NCI-H2029 treated with DMSO at 0.1 percent for 48 hours (cell line): ENCODE results near the gene CCNI.
"Not testable (repeated sequence)": the region's sequence is repeated elsewhere in the genome, so short reads cannot be mapped to it uniquely, and the experiment has no call there.

ENCODE experiments used
- DNase-seq: peaks from one replicate; lab custom pipeline; 2025; lab: John Stamatoyannopoulos, UW

The CCNI gene

DNA sequence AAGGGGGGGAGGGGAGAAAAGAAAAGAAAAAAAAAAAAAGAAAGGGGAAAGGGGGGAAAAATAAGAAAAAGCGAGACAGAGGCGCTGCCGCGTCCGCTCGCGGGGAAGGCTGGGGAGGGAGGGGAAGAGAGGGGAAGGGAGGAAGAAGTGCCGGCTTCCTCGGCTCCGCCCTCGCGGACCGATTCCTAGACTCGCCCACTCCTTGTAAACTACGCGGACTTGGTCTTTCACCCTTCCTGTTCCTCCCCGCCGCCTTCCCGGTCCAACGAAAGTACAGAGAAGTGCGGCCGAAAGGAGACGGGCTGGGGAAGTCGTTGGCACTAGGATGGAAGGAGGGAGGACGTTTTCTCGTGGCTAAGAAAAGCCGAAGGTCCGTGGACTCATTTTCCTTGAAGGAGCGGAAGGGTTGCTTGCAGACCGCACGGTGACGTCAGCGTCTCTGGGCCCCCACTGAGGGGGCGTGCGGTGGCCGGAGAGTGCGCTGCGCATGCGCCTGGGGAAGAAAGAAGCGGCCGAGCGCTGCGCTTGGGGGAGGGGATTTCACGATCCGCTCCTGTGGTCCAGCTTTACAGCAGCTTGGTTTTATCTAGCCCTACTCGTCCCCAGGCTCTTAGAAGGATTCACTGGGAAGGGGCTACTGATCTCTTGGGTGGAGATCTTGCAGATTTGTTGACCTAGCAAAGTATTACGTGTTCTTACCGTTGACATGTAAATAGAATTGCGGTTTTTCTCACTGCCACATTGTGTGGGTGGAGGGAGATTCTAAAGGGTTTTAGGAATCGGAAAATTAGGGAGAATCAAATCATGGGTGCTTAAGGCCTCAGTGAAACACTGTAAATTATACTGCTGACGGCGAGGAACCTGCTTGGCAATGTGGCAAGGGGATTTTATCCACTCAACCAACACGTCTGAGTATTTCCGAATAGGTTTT lies at the start of gene CCNI:
Gene CCNI, minus strand, starts transcription at position 121 of the 931 bp plus-strand sequence. CDS start 9,627 bp downstream, outside the sequence.
- peak; percentile 91 for DNase-seq

- no peak for DNase-seq
Measured at GRCh38 chr4:77124576-77124975, 48.8 kb upstream of the CCNI start.

GRCh38 chr4:77123411-77123810 lies 47.6 kb upstream of the CCNI start:
- DNase-seq: no peak

DNA sequence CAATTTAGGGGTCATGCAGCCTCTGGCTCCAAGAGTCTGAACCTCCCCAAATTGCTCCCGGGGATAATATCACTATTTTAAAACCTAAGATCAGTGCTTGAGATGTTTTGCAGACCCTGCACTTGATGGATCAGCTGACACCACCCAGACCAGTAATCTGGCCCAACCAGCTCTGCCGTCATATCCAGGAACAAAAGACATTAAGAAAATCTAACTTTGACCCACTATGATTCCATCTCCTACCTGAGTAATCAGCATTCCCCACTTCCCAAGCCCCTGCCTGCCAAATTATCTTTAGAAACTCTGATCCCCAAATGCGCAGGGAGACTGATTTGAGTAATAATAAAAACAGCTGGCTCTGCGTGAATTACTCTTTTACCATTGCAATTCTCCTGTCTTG lies 46.9 kb upstream of the CCNI start:
- no peak for DNase-seq

DNA sequence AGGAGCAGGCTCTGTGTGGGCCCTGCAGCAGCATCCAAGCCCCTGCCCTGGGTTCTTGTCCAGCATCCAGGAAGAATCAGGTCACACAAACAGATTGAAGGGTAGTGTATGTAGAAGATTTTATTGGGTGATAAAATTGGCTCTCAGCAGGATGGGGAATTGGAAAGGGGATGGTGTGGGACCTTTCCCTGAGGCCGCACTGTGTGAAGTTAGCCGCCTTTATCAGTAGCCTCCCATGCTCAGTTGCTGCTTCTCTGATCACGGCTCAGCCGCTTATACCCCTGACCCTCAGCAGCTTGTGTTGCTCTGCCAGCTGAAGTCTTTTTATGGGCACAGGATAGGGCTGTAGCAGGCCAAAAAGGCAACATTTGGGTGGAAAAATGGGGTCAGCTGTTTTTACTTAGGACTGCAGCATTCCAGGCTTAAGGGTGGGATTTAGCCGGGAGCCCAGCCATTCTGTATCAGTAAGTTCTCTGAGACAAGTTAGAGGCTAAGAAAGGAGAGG lies 46.0 kb upstream of the CCNI start:
- no peak for DNase-seq

- no peak for DNase-seq
Measured at GRCh38 chr4:77120886-77121508, 45.2 kb upstream of the CCNI start.

DNA sequence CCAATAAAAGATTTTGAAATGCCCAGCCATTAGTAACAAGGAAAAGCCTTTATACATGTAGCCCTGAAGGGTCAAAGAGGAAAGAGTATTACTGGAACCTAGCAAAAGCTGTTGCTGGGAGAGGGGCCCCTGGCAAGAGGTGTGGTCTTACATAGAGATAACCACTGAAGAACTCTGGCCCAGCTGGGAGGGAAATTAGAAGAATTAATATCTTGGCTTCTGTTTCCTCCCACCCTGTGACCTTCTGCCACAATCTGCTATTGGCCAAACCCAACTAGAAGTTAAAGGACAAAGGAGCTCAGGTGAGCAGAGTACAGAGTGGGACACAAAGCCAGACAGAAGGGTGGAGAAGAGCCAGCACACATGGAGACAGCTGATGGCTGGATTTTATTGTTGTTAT lies 41.9 kb upstream of the CCNI start:
- DNase-seq: no peak

GRCh38 chr4:77113069-77113468 lies 37.3 kb upstream of the CCNI start:
- no peak for DNase-seq

DNA sequence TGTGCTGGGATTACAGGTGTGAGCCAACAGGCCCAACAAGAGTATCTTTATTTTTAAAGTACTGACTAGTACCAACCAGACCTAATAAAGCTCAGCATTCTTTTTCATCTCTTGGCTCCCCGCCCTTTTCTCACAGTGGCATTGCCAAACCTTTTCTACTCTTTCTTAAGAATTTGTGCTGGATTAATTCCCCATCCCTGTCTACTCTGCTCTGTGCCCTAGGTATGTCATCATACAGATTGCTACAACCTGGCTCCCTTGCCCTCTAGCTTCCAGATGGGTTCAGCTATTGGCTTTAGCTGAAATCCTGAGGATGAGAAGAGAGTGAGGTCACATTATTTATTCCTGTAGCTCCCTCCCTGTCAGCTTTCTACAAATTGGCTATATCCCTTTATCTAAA lies 34.9 kb upstream of the CCNI start:
- DNase-seq: no peak

GRCh38 chr4:77104791-77105540 lies 29.2 kb upstream of the CCNI start:
- peak; percentile 72 for DNase-seq

DNA sequence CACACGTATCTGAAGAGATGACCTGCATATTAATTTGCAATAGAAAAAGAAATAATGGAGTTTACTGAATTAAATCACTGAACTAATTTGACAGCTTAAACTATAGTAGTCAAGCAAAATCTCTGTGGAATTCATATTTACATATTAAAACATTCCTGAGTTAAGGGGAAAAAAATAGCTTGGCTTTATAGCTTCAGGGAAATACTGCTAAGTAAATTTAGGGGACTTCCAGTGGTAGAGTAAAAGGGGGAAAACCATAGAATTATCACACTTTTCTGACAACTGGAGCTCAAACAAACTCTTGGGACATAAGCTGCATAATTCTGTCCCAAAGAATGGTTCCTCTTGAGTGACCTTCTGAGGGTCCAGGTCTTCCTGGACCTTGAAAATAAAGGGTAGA lies 28.6 kb upstream of the CCNI start:
- DNase-seq: no peak

GRCh38 chr4:77100234-77100633 lies 24.4 kb upstream of the CCNI start:
- DNase-seq: no peak

- DNase-seq: no peak
Measured at GRCh38 chr4:77097611-77098010, 21.8 kb upstream of the CCNI start.

DNA sequence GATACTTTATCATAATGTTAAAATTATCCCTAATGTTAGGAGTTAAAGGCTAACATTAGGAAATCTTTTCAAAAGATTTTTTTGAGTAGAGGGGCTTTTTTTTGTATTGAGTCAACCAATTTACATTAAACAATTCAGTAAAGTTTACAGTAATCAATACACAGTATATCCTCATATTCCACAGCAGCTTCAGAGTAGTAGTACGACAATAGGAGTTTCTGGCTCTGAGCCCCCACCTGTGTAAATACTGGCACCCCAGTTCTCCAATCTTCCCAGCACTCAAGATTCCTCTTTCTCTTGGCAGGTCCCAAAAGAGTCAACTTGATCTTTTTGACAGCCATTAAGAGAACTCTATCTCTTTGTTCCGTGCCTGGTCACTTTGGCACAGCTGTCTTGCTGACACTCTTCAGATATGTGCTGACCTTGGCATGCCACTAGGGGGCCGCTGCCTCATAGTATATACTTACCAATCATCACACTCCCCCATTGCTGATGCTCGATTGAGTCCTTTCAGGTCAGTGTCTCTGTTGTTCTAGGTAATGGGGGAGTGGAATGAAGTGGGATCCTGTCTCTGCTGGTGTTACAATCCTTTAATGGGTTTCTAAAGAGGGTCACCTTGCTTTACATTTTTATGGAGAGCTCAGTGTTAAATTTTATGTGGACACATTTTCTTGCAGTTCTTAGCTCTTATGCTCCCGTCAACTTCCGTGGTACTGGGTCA lies 19.5 kb upstream of the CCNI start:
- peak; percentile 40 for DNase-seq

DNA sequence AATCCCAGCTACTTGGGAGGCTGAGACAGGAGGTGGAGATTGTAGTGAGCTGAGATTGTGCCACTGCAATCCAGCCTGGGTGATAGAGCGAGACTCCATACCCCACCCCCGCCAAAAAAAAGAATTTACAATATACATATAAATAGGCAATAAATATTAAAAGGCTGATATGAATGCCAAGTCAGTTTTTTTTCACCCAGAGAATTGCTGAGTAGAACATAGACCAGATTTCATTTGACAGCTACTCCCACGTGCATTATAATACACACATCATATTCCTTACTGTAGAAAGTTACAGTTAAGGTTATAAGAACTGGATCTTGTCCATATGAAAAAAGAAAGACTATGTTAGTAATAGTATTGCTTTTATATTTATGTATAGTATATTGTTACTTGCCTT lies 18.7 kb upstream of the CCNI start:
- no peak for DNase-seq

DNA sequence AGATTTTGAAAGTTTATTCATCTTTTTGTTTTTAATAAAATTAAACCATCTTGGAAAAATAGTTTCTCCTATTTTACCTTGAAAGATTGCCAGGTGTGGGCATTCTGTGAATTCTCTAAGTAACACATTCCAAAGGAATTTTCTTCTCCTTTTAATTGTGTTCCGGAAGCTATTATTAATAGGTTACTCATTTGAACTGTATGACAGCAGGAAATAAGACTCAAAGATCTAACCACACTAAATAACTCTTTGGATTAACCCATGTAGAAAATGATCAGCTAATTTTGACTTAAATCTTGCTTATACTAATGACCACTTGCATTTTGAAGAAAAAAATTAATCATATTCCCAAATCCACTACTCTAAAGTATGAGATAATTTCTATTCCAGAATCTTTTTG lies 17.6 kb upstream of the CCNI start:
- no peak for DNase-seq

DNA sequence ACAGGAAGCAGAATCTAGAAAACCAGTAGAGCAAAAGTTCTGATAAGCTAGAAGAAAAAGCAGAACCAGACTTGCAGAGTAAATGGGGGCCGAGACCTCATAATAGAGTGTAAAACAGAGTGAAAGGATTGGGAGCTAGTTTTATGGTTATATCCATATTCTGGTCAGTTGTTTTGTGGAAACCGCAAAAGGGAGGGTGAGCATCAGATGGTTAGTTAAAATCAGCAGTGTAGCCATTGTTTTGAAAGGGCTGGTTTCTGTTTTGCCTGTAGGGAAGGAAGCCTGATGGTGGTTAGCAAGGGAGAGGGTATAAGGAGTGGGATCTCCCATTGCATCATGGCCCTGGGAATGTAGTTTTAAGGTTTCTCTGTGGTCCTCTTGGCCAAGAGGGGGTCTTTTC lies 17.2 kb upstream of the CCNI start:
- no peak for DNase-seq

DNA sequence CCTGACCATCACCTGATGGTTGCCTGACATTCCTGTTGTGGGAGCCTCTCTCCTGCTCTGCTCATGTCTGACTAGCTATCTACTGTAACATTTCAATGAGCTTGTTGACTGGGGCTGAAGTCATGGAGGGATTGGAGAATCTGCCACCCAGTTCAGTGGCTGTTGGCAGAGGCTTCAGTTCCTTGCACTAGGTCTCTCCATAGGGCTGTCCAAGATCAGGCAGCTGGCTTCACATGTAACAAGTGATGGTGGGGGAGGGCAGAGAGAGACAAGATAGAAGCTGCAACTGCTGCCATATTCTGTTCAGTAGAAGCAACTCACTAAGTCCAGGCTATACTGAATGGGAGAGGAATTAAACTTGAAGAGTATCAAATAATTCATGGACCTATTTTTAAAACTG lies 14.1 kb upstream of the CCNI start:
- no peak for DNase-seq

DNA sequence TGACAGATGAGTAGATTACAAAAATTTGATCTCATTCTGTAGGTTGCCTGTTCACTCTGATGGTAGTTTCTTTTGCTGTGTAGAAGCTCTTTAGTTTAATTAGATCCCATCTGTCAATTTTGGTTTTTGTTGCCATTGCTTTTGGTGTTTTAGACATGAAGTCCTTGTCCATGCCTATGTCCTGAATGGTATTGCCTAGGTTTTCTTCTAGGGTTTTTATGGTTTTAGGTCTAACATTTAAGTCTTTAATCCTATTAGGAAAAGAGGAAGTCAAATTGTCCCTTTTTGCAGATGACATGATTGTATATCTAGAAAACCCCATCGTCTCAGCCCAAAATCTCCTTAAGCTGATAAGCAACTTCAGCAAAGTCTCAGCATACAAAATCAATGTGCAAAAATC lies 11.2 kb upstream of the CCNI start:
- not testable (repeated sequence) for DNase-seq

DNA sequence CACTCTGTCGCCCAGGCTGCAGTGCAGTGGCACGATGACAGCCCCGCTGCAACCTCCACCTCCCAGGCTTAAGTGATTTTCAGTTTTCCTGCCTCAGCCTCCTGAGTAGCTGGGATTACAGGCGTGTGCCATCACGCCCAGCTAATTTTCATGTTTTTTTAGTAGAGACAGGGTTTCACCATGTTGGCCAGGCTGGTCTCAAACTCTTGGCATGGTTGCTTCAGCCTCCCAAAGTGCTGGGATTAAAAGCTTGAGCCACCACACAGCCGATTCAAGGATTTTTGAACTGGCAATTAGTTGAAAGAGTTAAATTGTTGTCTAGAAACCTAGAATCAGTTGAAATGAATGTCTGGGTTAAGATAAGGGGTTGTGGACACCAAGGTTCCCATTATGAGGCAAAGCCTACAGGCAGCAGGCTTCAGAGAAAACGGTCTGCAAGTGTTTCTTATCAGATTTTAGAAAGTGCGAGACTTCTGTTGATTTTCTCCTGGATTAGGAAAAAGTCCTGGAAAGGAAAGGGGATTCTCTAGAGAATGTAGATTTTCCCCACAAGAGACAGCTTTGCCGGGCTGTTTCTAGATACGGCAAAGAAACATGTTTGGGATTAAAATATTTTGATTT lies 8.3 kb upstream of the CCNI start:
- no peak for DNase-seq

DNA sequence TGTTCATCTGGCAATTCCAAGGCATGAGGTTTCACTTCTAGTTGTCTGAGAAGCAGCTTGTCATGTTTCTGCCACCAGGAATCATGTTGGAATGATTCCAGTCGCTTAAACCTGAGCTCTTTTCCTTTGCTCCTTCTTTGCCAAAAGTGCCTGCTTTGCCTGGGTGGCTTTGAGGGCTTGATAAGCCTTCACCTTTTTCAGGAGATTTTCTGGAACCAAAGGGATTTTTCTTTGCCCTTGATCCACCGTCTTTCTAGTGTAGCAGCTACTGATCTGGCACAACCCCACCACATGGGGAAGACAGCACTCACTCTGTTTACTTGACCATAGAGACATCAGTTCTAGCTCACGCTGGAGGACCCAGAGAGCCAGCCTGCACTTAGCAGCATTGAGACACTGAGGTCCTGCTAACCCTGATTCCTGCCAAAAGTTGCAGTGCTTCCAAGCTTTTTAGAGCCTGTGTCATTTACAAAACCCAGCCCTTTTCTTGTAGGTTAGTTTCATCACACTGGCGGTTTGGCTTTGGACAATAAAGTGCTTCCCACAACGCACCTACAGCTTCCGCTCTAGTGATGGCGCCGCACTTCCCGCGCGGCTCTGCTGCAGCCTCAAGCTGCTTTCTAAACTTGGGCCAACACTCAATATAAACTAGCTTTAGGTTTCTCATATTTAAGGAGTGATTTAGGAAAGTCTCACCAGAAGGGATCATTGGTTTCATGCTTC lies 7.3 kb upstream of the CCNI start:
- DNase-seq: no peak
